HG03442 (cell line): ENCODE data around the gene STK32B.
"Not testable (repeated sequence)": the region's sequence is repeated elsewhere in the genome, so short reads cannot be mapped to it uniquely, and the experiment has no call there.

Experiments
- ATAC-seq: cut with Tn5 transposase; IDR thresholded peaks from one replicate; pipeline ENCODE4 v1.9.1; 2021; ENCODE audit warnings: mild to moderate bottlenecking, moderate library complexity; ENCODE audit not compliant: unreplicated experiment

STK32B gene

GRCh38 chr4:5200513-5200912 is 149.2 kb downstream of the STK32B start:
- no peak for ATAC-seq

DNA sequence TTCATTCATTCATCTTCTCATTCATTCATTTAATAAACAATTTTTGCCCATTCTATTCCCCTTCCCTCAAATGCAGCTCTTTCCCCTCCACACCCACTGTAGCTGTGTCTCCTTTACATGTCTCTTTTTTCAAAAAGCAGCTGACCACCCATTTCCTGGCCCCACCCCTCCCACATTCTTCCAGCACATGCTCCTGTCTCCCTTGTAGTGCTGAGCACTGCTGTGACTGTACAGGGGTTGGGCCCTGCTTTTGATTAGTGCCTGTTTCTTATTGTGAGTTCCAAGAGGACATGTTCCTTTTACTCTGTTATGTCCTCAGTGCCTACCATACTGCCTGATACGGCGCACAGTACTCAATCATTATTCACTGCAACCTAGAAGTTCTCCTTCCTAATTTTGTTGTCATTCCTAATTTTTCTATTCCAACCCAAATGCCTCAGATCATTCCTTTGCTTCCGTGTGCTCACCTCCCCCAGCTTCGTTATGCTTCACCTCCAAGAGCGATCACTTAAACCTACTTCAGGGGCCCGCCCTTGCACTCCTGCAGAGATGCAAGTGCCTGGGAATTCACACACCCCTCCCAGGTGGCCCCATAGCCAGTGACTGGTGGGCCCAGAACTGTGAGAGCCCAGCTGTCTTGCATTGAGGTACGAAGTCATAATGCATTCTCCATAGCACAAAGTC is 152.2 kb downstream of the STK32B start:
- no peak for ATAC-seq

DNA sequence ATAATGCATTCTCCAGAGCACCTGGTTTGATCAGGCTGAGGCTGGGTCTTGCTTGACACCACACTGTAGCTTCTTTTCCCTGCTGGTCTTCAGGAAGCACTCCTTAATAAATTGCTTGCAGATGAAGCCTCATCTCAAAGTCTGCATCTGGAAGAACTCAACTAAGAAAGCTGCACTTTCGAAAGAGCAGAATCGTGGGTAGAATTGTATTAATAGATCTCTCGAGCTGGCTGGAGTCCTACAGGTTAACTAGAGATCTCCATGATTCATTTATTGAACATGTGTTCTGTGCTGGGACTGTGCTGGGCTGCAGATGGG is 152.7 kb downstream of the STK32B start:
- no peak for ATAC-seq

DNA sequence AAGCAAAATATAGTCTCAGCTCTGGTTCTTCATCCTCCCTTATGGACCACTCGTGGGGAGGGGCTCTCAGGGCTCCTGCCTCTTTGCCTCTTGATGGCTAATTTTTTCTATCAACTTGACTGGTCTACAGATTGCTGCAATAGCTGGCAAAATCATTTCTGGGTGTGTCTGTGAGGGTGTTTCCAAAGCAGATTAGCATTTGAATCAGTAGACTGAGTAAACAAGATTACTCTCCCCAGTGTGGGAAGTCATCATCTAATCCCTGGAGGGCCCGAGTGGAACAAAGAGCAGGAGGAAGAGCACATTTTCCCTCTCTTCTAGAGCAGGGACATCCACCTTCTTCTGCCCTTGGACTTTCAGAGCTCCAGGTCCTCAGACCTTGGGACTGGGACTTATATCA is 153.5 kb downstream of the STK32B start:
- ATAC-seq = no peak

DNA sequence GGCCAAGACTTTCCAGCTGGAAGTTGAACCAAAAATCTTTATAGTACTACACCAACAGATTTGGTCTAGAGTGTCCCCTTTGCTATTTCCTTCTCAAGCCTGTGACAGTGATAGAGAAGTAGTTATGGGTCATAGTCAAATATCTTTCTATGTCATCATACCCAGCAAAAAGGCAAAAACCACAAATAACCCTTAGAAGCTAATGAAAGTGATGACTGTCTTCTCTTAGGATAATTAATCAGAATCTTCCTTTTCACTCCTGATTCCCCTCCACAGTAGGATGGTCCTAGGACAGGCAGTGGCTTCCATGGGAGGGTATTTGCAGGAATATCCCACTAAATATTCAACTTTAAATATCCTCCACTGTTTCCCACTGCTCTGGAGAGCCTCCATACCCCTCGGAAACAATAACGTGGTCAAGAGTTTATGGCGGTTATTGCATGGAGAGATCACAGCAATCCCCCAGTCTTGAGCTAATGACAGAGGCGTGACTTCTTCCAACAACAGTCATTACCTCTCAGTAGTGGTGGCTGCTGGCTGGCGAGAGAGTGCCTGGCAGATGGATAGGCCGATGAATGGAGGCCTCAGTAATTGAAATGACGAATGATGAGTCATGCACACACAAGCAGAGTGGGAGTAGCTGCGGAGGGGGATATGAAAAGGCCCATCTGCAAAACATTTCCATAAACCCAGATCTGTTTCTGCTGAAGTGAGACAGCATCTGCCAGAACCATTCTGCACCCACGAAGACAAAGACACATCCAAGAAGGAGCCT is 154.9 kb downstream of the STK32B start:
- ATAC-seq = no peak

DNA sequence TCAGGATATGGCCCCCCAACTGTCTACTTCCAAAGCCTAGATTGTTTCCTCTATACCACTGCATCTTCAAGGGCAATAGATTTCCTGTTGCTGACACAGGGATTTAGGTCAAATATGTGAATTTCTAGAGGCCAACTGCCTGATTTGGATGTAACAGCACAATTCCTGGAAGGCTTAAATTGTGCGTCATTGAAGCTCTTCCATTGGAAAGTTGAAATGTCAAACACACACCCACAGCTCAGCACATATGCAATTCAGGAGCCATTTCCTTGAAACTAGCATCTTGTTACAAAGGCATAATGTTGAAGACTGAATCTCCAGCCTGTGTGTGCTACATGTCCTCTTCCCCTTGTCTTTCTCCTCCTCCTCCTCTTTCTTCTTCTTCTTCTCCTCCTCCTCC is 158.6 kb downstream of the STK32B start:
- no peak for ATAC-seq

GRCh38 chr4:5211282-5211839 is 160.1 kb downstream of the STK32B start:
- no peak for ATAC-seq

DNA sequence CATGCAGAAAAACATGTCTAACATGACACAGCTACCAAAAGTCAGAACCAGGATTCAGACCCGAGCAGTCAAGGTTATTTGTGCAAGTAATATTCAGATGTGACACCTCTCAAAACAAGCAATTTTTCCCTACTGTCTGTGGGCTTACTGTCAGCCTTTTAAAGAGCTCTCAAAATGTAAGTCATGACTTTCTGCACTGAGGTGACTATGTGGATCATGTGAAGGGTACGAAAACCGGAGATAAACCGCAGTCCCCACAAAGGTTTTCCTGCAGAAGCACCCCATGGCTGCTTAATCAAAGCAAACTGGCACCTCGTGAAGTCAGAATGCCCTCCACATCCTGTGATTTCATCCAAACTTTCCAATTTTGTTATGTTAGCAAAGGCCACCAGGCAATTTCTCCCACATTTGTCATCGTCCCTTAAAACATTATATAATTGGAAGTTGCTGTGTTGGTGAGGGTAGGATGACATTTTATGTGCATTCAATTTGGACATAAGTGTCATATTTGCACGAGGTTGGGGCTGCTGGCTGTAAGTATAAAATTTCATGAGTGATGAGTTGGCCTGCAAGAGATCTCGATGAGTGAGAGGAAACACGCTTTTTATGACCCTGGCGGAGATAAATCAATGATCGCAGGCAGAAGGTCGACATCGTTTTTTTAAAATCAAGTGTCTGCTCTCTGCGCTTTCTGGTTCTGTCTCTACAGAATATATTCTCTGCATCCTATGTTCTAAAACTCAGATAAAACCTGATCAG is 161.2 kb downstream of the STK32B start:
- no peak for ATAC-seq

- no peak for ATAC-seq
These were observed 161.9 kb downstream of the STK32B start for GRCh38 chr4:5213087-5213595.

- no peak for ATAC-seq
These were observed 164.0 kb downstream of the STK32B start for GRCh38 chr4:5215321-5215720.

DNA sequence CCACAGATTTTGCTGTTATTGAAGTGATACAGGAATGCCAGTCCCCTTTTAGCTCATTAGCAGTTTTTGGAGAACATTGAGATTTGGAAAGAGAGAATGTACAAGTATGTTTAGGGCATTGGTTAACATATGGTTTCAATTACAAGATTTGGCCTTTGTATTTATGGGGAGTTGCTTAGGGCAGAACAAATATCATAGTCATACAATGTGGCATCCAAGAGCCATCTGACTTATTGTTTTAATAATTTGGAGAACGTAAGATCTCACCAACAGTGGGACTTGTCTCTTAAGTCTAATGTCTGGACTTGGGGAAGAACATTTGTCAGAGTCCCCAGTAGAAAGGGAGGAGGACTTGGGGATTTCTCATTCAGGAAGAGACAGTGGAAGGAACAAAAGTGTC is 166.1 kb downstream of the STK32B start:
- no peak for ATAC-seq

DNA sequence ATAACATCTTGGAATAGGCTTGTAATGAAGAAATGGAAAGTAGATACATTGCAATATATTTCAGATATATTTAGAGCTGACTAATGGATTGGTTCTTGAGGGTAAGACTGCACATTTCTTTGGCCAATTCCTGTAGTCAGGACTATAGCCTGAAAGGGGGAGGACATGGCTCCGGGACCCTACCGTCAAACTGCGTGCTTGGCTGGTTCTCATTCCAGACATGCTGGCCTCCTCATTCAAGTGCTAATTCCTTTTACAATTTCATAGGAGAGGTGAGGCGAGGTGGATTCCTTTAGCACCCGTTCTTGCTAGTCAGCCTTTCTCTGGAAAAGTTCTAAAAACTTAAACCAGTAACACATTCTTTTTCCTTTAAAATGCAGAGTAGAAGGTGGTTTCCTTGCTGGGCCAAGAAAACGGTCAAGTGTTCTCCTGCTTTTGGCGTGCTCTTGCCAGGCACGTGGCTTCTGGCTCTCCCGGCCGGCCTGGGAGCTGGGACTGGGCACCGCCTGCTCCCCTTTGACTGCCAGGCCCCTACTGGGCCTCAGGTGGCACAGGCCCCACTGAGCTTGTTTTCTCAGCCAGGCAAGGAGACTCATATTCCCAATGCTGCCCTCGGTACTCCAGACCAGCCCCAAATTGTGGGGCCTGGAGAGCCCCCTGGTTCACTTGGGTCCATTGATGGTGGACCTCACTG is 167.2 kb downstream of the STK32B start:
- ATAC-seq = no peak

GRCh38 chr4:5220028-5220427 is 168.7 kb downstream of the STK32B start:
- ATAC-seq = no peak

DNA sequence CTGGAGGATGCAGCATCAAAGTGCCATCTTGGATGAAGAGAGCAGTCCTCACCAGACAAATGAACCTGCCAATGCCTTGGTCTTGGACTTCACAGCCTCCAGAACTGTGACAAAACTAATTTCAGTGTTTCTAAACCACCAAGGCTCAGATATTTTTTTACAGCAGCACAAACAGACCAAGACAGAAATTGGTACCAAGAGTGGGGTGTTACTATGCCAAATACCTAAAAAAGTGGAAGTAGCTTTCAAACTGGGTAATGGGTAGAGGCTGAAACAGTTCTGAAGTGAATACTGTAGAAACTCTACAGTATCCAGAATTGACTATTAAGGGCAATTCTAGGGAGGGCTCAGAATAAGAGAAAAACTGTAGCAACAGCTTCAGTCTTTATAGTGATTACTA is 170.8 kb downstream of the STK32B start:
- ATAC-seq = no peak

- ATAC-seq = no peak
These were observed 171.7 kb downstream of the STK32B start for GRCh38 chr4:5222951-5223350.

GRCh38 chr4:5224340-5224739 is 173.1 kb downstream of the STK32B start:
- ATAC-seq = no peak

DNA sequence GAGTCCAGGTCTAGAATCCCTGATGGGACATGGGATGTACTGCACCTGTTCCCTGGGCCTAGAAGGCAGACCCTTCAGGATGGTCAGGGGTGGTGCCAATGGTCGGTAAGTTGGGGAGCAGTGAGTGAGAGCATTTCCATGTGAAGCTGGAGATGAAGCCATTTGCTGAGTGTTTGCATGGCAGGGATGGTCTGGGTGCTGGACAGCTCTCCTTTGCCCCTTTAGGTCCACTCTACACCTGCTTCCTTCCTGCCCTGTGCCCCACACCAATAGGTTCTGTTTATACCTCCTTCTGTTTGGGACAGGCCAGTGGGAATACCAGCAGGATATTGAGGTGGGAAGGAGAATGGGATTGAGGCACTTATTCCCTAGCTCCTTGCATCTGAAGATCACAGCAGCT is 181.3 kb downstream of the STK32B start:
- no peak for ATAC-seq

DNA sequence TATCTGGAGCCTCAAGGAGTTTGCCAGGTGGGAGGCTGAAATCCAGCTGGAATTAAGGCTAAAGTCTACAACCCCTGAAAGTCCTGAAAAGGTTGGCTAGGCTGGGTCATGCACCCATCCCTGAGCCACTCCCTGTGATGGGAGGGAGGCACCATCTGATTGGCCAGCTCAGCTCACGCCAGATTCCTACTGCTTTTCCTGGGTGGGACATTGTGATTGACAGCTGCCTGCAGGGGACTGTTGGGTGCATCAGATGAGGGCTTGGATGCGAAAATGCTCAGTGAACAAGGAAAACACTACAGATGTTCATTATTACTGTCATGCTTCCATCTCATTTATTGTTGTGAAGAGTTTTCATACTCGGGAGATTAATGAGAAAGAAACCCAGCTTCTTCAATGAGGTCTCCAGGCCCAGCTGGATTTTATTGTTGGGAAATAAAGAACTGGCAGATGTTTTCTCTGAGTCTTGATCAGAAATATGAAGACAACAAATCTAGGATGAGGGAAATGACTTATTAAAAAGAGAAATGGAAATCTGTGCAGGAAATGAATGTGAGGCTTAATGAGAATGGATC is 185.9 kb downstream of the STK32B start:
- no peak for ATAC-seq

GRCh38 chr4:5238173-5238572 is 186.9 kb downstream of the STK32B start:
- no peak for ATAC-seq

- ATAC-seq = not testable (repeated sequence)
These were observed 195.8 kb downstream of the STK32B start for GRCh38 chr4:5247061-5247460.

GRCh38 chr4:5247735-5248134 is 196.5 kb downstream of the STK32B start:
- no peak for ATAC-seq
